IPS-20b (cell line): Measurements from ENCODE around the gene PIK3R6.

Experiments used
- H3K27ac ChIP-seq: one replicate; pipeline ENCODE4 v1.5.1; 2013; ENCODE audit warnings: low read length
- H3K27me3 ChIP-seq: 2 replicates; pipeline ENCODE4 v1.6.1; 2013; ENCODE audit warnings: mild to moderate bottlenecking, low read length, inconsistent platforms; ENCODE audit not compliant: insufficient read depth
- H3K36me3 ChIP-seq: 2 replicates; pipeline ENCODE4 v1.6.1; 2013; ENCODE audit warnings: low read depth, mild to moderate bottlenecking, inconsistent platforms, low read length, moderate library complexity; ENCODE audit not compliant: insufficient read depth
- H3K4me1 ChIP-seq: 2 replicates; pipeline ENCODE4 v1.6.1; 2013; ENCODE audit warnings: mild to moderate bottlenecking, control low read depth, inconsistent platforms, low read length, moderate library complexity; ENCODE audit not compliant: insufficient read depth
- H3K4me3 ChIP-seq: 2 replicates; pipeline ENCODE4 v1.5.1; 2013; ENCODE audit warnings: mild to moderate bottlenecking, low read length, inconsistent platforms
- H3K9ac ChIP-seq: 2 replicates; pipeline ENCODE4 v1.6.1; 2013; ENCODE audit warnings: low read depth, mild to moderate bottlenecking, inconsistent platforms, low read length, moderate library complexity
- H3K9me3 ChIP-seq: 2 replicates; pipeline ENCODE4 v1.6.1; 2013; ENCODE audit warnings: mild to moderate bottlenecking, low read depth, low read length, inconsistent platforms; ENCODE audit not compliant: insufficient read depth

PIK3R6 gene

GRCh38 chr17:8870406-8871040 is 3.0 kb upstream of the PIK3R6 start:
- no peaks in the 10 kb centered on the region for H3K4me1 ChIP-seq
- H3K9ac ChIP-seq = no peak overlapping the region
- H3K9me3 ChIP-seq = no peaks in the 10 kb centered on the region
- H3K36me3 ChIP-seq = no peaks in the 10 kb centered on the region
- H3K27me3 ChIP-seq = no peaks in the 10 kb centered on the region
- H3K27ac ChIP-seq = no peak overlapping the region
- no peak overlapping the region for H3K4me3 ChIP-seq

DNA sequence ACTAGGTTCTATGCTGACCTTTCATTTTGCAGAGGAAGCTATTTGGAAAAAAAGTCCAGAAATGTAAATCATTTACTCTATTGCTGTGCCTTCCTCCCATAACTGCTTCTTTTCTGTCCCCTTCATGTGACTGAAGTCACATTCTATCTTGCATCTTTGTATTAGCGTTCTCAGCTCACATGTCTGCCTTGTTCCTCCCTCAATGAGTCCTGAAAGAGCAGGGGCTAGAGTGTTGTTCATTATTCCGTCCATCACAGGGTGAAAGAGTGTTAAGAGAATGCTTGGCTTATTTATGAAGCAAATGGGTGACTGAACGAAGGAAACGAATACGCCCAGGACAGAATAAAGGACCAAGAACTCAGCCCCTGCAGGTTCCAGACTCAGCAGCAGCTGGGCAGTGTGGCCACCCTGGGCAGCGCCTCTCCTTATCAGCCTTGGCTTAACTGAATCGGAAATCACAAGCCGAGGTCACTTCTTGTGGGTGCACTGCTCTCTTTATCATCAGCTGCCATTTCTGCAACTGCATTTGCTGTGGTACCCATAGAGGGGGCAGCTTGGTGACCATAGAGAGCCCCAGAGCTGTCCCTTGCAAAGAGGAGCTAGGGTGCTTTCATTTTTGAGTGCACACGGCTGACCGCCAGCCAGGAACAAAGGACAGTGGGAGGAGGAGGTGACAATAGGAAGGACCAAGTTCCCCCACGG is 1.8 kb upstream of the PIK3R6 start:
- Histone ChIP-seq H3K9ac (no peak overlapping the region), H3K9me3 (no peaks in the 10 kb centered on the region), H3K4me1 (no peaks in the 10 kb centered on the region), H3K27me3 (no peaks in the 10 kb centered on the region), H3K27ac (no peak overlapping the region), H3K4me3 (no peak overlapping the region), H3K36me3 (no peaks in the 10 kb centered on the region)

DNA sequence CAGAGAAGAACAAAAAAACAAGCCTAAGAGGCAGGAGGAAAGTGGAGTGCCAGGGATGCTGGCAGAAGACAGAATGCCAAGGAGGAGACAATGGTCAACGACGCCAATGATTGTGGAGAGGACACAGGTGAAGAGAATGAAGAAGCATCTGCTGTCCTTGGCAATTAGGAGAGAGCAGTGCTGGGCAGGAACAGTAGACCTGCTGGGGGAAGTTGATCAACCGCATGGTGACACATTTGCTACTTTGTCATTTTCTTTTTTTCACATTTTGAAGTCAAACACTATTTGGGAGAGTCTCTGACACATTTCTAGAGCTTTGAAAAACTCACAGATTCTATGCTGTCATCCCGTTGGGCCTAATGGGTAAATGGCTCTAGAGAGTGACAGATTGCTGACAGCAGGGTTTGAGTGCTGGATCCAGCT is 1.1 kb upstream of the PIK3R6 start:
- no peak overlapping the region for H3K27ac ChIP-seq
- H3K27me3 ChIP-seq = no peaks in the 10 kb centered on the region
- no peaks in the 10 kb centered on the region for H3K36me3 ChIP-seq
- no peak overlapping the region for H3K4me3 ChIP-seq
- no peaks in the 10 kb centered on the region for H3K4me1 ChIP-seq
- H3K9ac ChIP-seq = no peak overlapping the region
- no peaks in the 10 kb centered on the region for H3K9me3 ChIP-seq

GRCh38 chr17:8868092-8868491 is 618 bp upstream of the PIK3R6 start:
- Histone ChIP-seq H3K4me1 (no peaks in the 10 kb centered on the region), H3K9ac (no peak overlapping the region), H3K27ac (no peak overlapping the region), H3K36me3 (no peaks in the 10 kb centered on the region), H3K4me3 (no peak overlapping the region), H3K27me3 (no peaks in the 10 kb centered on the region), H3K9me3 (no peaks in the 10 kb centered on the region)

GRCh38 chr17:8865811-8866210 is 1.7 kb downstream of the PIK3R6 start:
- Histone ChIP-seq H3K4me3 (no peak overlapping the region), H3K9me3 (no peaks in the 10 kb centered on the region), H3K36me3 (no peaks in the 10 kb centered on the region), H3K9ac (no peak overlapping the region), H3K4me1 (no peaks in the 10 kb centered on the region), H3K27me3 (no peaks in the 10 kb centered on the region), H3K27ac (no peak overlapping the region)

DNA sequence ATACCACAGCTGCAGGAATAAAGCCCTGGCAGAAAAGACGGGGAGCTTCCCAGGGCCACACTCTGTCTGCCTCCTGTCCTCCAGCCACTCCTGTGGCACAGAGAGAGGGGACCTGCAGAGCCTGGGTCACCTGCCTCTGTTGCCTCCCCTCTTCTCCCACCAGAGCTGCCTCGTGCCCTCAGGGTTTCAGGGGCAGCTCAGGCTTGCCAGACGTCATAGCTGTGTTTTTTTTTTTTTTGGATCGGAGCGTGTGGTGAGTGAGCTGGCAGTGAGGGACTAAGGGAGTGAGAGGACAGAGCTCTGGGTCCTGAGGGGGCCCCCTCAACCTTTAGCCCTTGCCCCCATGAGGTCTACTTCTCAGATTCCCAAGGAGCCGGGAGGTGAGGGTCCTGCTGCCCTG is 2.1 kb downstream of the PIK3R6 start:
- Histone ChIP-seq H3K27me3 (no peaks in the 10 kb centered on the region), H3K27ac (no peak overlapping the region), H3K4me1 (no peaks in the 10 kb centered on the region), H3K9ac (no peak overlapping the region), H3K4me3 (no peak overlapping the region), H3K36me3 (no peaks in the 10 kb centered on the region), H3K9me3 (no peaks in the 10 kb centered on the region)

- no peak overlapping the region for H3K9ac ChIP-seq
- H3K36me3 ChIP-seq = no peaks in the 10 kb centered on the region
- no peak overlapping the region for H3K4me3 ChIP-seq
- peaks cover 3% of the 10 kb centered on the region; the same call in 1 of the 2 replicates for H3K4me1 ChIP-seq
- no peaks in the 10 kb centered on the region for H3K9me3 ChIP-seq
- no peak overlapping the region for H3K27ac ChIP-seq
- no peaks in the 10 kb centered on the region for H3K27me3 ChIP-seq
Observed at GRCh38 chr17:8862213-8863056, 5.0 kb downstream of the PIK3R6 start.

- Histone ChIP-seq H3K36me3 (no peaks in the 10 kb centered on the region), H3K27ac (no peak overlapping the region), H3K9me3 (no peaks in the 10 kb centered on the region), H3K4me1 (peaks cover 5% of the 10 kb centered on the region; the same call in 1 of the 2 replicates), H3K9ac (no peak overlapping the region), H3K4me3 (no peak overlapping the region), H3K27me3 (no peaks in the 10 kb centered on the region)
Observed at GRCh38 chr17:8861495-8862181, 5.8 kb downstream of the PIK3R6 start.

DNA sequence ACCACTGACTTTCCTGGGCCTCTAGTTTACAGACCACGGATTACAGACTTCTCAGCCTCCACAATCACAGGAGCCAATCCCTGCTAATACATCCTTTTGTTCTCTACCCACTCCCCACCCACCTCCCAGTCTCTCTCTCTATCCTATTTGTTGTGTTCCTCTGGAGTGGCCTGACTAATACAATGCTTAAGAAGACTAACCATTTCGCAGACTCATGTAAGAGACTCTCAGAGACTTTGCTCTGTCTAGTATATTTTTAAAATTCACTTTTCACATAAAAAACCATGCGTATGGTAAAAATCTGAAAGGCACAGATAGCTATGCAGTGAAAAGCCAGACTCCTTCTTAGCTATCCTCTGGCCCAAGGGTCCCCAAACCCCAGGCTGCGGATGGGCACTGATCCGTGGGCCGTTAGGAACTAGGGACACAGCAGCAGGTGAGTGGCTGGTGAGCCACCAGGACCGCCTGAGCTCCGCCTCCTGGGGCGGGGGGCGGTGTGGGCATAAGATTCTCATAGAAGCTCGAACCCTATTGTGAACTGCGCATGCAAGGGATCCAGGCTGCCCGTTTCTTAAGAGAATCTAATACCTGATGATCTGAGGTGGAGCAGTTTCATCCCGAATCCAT is 7.6 kb downstream of the PIK3R6 start:
- no peaks in the 10 kb centered on the region for H3K36me3 ChIP-seq
- no peaks in the 10 kb centered on the region for H3K27me3 ChIP-seq
- no peak overlapping the region for H3K27ac ChIP-seq
- H3K9me3 ChIP-seq = no peaks in the 10 kb centered on the region
- peaks cover 5% of the 10 kb centered on the region; the same call in 1 of the 2 replicates for H3K4me1 ChIP-seq
- H3K4me3 ChIP-seq = no peak overlapping the region
- H3K9ac ChIP-seq = no peak overlapping the region

GRCh38 chr17:8859027-8859803 is 8.3 kb downstream of the PIK3R6 start:
- peaks cover 5% of the 10 kb centered on the region; the same call in 1 of the 2 replicates for H3K4me1 ChIP-seq
- H3K4me3 ChIP-seq = no peak overlapping the region
- no peaks in the 10 kb centered on the region for H3K9me3 ChIP-seq
- H3K9ac ChIP-seq = no peak overlapping the region
- no peak overlapping the region for H3K27ac ChIP-seq
- H3K36me3 ChIP-seq = no peaks in the 10 kb centered on the region
- no peaks in the 10 kb centered on the region for H3K27me3 ChIP-seq
